Endothelial cell (in vitro differentiated cells): ENCODE data around the gene LNP1. TPM values are rescaled to one million over a fixed set of nuclear protein-coding genes. Genes with fewer than 3 reads are reported as not detected.
"Not testable (repeated sequence)": the region's sequence is repeated elsewhere in the genome, so short reads cannot be mapped to it uniquely, and the experiment has no call there.

Source experiments
- DNase-seq: peaks from one replicate; pipeline ENCODE4 v3.0.0; 2021; ENCODE audit warnings: low spot score
- H3K27ac Mint-ChIP-seq: one replicate; pipeline ENCODE4 v1.8.0; 2021; ENCODE audit warnings: mixed read lengths, inconsistent platforms; ENCODE audit not compliant: unreplicated experiment
- H3K27me3 Mint-ChIP-seq: one replicate; pipeline ENCODE4 v1.8.0; 2021; ENCODE audit warnings: mild to moderate bottlenecking, moderate library complexity, mixed read lengths, inconsistent platforms; ENCODE audit not compliant: unreplicated experiment
- H3K36me3 Mint-ChIP-seq: one replicate; pipeline ENCODE4 v1.8.0; 2021; ENCODE audit warnings: mild to moderate bottlenecking, low read depth, mixed read lengths, inconsistent platforms; ENCODE audit not compliant: unreplicated experiment
- H3K4me1 Mint-ChIP-seq: one replicate; pipeline ENCODE4 v1.8.0; 2021; ENCODE audit warnings: mild to moderate bottlenecking, mixed read lengths, inconsistent platforms; ENCODE audit not compliant: unreplicated experiment
- H3K4me3 Mint-ChIP-seq: one replicate; pipeline ENCODE4 v1.8.0; 2021; ENCODE audit warnings: mild to moderate bottlenecking, mixed read lengths, inconsistent platforms; ENCODE audit not compliant: unreplicated experiment
- H3K9me3 Mint-ChIP-seq: one replicate; pipeline ENCODE4 v1.8.0; 2021; ENCODE audit warnings: mixed read lengths, inconsistent platforms; ENCODE audit not compliant: unreplicated experiment
- long read RNA-seq: library from polyadenylated mRNA; unstranded; transcript quantifications from one replicate; pipeline ENCODE4 v2.0.0, GENCODE V29; 2020; ENCODE audit not compliant: unreplicated experiment
- total RNA-seq: library from RNA; stranded (reverse); fragmentation: NEBNext Ultra II Directional; extraction: Animal tissue kit (Norgen Biotek cat#: 25700); gene quantifications from one replicate; pipeline ENCODE4 v1.2.1, GENCODE V29; 2021; ENCODE audit not compliant: unreplicated experiment
- TF ChIP-seq, protein P1 (sequence below): fragments of 200-600 bp; sonication (generic); IDR thresholded peaks from one replicate; pipeline ENCODE4 v1.5.0; 2021; ENCODE audit warnings: antibody characterized with exemption; ENCODE audit not compliant: unreplicated experiment

The LNP1 gene, protein sequence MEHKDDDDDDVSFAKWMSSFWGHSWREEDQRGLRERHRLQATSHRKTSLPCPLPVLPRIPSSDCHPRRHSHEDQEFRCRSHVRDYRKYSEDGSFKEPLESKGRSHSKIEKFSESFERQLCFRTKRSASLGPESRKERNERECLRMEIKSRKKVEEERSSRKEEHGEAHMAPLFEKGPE
- total RNA-seq = 0.67 TPM
- long read RNA-seq = 0 reads

DNA sequence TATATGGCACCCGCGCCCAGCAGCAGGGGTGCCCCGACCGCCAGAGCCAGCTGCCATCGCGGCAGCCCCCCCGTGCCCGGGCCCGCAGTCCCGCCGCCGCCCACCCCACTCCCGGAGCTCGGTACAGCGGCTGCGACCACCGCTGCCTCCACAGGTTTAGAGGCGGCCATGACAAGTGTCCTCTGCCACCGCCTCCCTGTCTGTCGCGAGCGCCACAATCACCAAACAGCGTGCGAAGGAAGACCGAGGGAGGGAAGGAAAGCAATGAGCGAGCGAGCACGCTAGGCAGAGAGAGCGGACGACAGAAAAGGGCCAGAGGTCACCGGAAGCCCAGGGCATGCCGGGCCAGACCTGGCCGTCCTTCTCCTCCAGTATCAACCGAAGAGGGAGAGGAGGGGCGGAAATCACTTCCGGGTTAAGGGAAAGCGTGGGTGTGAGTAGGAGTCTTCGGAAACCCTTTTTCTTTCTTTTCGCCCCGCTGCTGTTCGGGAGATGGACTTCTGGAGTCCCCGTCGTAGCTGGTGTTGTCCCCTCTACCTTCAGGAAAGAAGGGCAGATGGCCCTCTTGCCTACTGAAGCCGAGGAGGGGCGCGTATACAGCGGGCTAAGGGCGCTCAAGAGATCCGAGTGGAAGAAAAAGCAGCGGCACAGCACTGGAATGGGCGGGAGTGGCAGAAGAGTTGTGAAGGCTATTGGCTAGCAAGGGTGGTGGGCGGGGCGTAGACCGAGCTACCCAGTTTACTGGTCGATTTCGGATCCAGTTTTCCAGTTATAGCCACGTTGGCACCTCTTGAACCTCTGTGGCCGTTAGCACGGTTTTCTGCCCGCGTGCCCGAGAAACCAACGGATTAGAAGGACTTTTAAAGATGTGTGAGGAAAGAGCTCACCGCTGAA is at the start of gene LNP1, which contains the start of gene TOMM70:
LNP1 (plus strand) TSS at position 760 of the 894 bp plus-strand sequence. CDS start 28,191 bp downstream, outside the sequence.
TOMM70 (minus strand) TSS at position 310 of the 894 bp plus-strand sequence; CDS start at position 170, 140 bp downstream.
- Mint-ChIP-seq H3K27ac (peak within 1 kb of the TSS; percentile 80), H3K27me3 (peaks cover 15% of the 10 kb centered on the region), H3K36me3 (no peaks in the 10 kb centered on the region), H3K9me3 (no peaks in the 10 kb centered on the region), H3K4me1 (peaks cover 18% of the 10 kb centered on the region), H3K4me3 (peak within 1 kb of the TSS; percentile 99)
- TF ChIP-seq, protein P1, sequence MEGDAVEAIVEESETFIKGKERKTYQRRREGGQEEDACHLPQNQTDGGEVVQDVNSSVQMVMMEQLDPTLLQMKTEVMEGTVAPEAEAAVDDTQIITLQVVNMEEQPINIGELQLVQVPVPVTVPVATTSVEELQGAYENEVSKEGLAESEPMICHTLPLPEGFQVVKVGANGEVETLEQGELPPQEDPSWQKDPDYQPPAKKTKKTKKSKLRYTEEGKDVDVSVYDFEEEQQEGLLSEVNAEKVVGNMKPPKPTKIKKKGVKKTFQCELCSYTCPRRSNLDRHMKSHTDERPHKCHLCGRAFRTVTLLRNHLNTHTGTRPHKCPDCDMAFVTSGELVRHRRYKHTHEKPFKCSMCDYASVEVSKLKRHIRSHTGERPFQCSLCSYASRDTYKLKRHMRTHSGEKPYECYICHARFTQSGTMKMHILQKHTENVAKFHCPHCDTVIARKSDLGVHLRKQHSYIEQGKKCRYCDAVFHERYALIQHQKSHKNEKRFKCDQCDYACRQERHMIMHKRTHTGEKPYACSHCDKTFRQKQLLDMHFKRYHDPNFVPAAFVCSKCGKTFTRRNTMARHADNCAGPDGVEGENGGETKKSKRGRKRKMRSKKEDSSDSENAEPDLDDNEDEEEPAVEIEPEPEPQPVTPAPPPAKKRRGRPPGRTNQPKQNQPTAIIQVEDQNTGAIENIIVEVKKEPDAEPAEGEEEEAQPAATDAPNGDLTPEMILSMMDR = no peak
- DNase-seq = peak; percentile 89

DNA sequence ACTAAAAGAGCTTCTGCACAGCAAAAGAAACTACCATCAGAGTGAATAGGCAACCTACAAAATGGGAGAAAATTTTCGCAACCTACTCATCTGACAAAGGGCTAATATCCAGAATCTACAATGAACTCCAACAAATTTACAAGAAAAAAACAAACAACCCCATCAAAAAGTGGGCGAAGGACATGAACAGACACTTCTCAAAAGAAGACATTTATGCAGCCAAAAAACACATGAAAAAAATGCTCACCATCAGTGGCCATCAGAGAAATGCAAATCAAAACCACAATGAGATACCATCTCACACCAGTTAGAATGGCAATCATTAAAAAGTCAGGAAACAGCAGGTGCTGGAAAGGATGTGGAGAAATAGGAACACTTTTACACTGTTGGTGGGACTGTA is 49.6 kb upstream of the LNP1 start:
- not testable (repeated sequence) for DNase-seq, H3K27ac Mint-ChIP-seq, H3K4me3 Mint-ChIP-seq, H3K9me3 Mint-ChIP-seq, H3K4me1 Mint-ChIP-seq, H3K27me3 Mint-ChIP-seq
- peaks cover 11% of the 10 kb centered on the region for H3K36me3 Mint-ChIP-seq

DNA sequence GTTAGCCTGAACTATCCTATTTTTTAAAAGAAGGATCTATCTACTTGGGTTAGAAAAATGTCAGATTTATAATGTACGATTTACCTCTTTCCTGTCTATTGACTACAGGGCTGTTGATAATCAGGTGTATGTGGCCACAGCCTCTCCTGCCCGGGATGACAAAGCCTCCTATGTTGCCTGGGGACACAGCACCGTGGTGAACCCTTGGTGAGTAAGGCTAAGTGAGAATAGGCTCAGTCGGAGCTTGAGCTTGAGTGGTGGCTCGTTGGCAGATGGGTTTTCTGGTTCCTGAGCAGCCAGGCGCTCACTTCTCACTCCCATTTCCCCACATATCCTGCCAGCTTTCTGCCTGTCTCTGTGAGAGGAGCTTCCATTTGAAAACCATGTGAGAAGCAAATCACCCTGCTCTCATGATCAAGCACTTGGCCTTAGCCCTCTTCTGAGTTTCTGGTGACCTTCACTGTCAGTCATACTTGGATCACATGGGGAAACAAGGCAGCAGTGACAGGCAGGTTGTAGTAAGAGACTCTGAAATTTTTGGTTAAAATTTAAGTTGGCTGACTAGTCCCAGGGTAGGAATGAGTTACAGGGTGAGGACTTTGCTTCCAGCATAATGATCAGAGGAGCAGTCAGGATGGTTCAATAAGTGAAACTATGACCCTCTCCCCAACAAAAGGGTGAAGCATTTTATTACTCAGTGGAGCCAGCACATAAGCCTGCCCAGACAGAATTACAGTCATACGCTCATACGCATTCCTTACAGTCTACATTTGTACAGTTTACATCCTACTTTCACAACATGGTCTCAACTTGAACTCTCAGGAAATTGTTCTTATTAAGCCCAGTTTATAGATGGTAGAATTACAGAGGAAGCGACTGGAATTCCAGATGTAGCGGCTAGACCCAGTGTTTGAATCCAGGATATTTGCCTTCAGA is 48.8 kb upstream of the LNP1 start:
- Mint-ChIP-seq H3K4me3 (no peak overlapping the region), H3K36me3 (peaks cover 11% of the 10 kb centered on the region), H3K27ac (no peak overlapping the region), H3K4me1 (no peaks in the 10 kb centered on the region), H3K9me3 (no peaks in the 10 kb centered on the region), H3K27me3 (no peaks in the 10 kb centered on the region)
- TF ChIP-seq, protein P1 = no peak
- DNase-seq = no peak

DNA sequence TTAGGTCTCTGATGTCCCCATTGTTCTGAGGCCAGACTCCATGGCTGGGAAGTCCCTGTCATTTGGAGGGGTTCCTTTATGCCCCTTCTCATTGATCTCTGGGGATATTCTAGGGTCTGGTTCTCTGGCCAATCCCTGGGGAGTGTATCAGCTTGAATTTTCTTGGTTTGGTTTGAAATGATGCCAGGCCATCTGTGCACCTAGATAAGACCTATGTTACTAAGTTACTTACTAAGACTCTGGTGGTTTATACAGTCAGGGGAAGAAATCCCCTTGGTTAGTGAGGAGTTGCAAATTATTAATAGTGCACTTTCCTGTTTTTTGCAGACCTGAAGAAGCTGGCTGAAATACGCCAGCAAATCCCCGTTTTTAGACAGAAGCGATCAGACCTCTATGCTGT is 46.5 kb upstream of the LNP1 start:
- Mint-ChIP-seq H3K27me3 (no peaks in the 10 kb centered on the region), H3K4me1 (no peaks in the 10 kb centered on the region), H3K9me3 (no peaks in the 10 kb centered on the region), H3K36me3 (peaks cover 10% of the 10 kb centered on the region), H3K27ac (no peak overlapping the region), H3K4me3 (no peak overlapping the region)
- TF ChIP-seq, protein P1 = no peak
- no peak for DNase-seq

DNA sequence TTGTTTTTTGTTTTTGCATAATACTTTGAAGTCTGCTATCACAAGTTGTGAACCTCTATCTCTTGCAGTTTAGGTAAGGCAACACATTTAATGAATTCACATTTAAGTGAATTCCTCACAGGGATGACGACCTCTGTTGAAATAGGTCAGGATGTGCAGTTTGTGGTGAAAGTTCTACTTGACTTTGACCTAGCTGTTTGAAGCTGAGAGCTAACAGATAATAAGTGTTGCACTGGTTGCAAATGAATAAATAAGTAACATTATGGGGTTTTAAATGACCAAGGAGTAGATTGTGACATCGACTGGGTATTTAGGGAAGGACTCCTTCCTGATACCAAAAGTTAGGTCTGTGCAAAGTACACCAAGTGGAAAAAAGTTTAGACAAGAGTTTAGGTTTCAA is 42.9 kb upstream of the LNP1 start:
- H3K4me1 Mint-ChIP-seq = no peaks in the 10 kb centered on the region
- TF ChIP-seq, protein P1 = no peak
- DNase-seq = no peak
- no peak overlapping the region for H3K4me3 Mint-ChIP-seq
- no peaks in the 10 kb centered on the region for H3K27me3 Mint-ChIP-seq
- no peaks in the 10 kb centered on the region for H3K9me3 Mint-ChIP-seq
- H3K27ac Mint-ChIP-seq = no peak overlapping the region
- H3K36me3 Mint-ChIP-seq = peaks cover 10% of the 10 kb centered on the region
